ENCODE measurements around the gene STK35.

STK35 gene

GRCh38 chr20:2149507-2149906 lies 47.9 kb downstream of the STK35 start:
- Histone ChIP-seq H3K27me3 (replicated peaks; ENCODE audit: control insufficient read depth, insufficient read depth, low read length) (no peaks in the 10 kb centered on the region), H3K9me3 (ENCODE audit: control insufficient read depth, low read length) (no peaks in the 10 kb centered on the region), H3K36me3 (ENCODE audit: control insufficient read depth, insufficient read depth, low read length, severe bottlenecking) (peaks cover 14% of the 10 kb centered on the region), H3K4me3 (ENCODE audit: low read length) (no peak overlapping the region), H3K4me1 (ENCODE audit: control insufficient read depth, insufficient read depth, low read length) (peaks cover 19% of the 10 kb centered on the region), H3K9ac (ENCODE audit: low read length) (no peak overlapping the region)
- peak; percentile 38 for DNase-seq (ENCODE audit: low read depth)

- DNase-seq (ENCODE audit: low read depth) = no peak
- Histone ChIP-seq H3K27me3 (replicated peaks; ENCODE audit: control insufficient read depth, insufficient read depth, low read length) (no peaks in the 10 kb centered on the region), H3K9ac (ENCODE audit: low read length) (no peak overlapping the region), H3K4me1 (ENCODE audit: control insufficient read depth, insufficient read depth, low read length) (peaks cover 19% of the 10 kb centered on the region), H3K9me3 (ENCODE audit: control insufficient read depth, low read length) (no peaks in the 10 kb centered on the region), H3K4me3 (ENCODE audit: low read length) (no peak overlapping the region), H3K36me3 (ENCODE audit: control insufficient read depth, insufficient read depth, low read length, severe bottlenecking) (peaks cover 6% of the 10 kb centered on the region)
Observed at GRCh38 chr20:2150660-2151059, 49.0 kb downstream of the STK35 start.

GRCh38 chr20:2151858-2152281 lies 50.2 kb downstream of the STK35 start:
- H3K9me3 ChIP-seq (ENCODE audit: control insufficient read depth, low read length) = no peaks in the 10 kb centered on the region
- peaks cover 19% of the 10 kb centered on the region for H3K4me1 ChIP-seq (ENCODE audit: control insufficient read depth, insufficient read depth, low read length)
- no peak overlapping the region for H3K4me3 ChIP-seq (ENCODE audit: low read length)
- H3K36me3 ChIP-seq (ENCODE audit: control insufficient read depth, insufficient read depth, low read length, severe bottlenecking) = no peaks in the 10 kb centered on the region
- no peaks in the 10 kb centered on the region for H3K27me3 ChIP-seq (replicated peaks; ENCODE audit: control insufficient read depth, insufficient read depth, low read length)
- H3K9ac ChIP-seq (ENCODE audit: low read length) = no peak overlapping the region
- peak; percentile 84 for DNase-seq (ENCODE audit: low read depth)

- peaks cover 19% of the 10 kb centered on the region for H3K4me1 ChIP-seq (ENCODE audit: control insufficient read depth, insufficient read depth, low read length)
- H3K9ac ChIP-seq (ENCODE audit: low read length) = no peak overlapping the region
- DNase-seq (ENCODE audit: low read depth) = no peak
- H3K36me3 ChIP-seq (ENCODE audit: control insufficient read depth, insufficient read depth, low read length, severe bottlenecking) = no peaks in the 10 kb centered on the region
- no peak overlapping the region for H3K4me3 ChIP-seq (ENCODE audit: low read length)
- H3K27me3 ChIP-seq (replicated peaks; ENCODE audit: control insufficient read depth, insufficient read depth, low read length) = no peaks in the 10 kb centered on the region
- H3K9me3 ChIP-seq (ENCODE audit: control insufficient read depth, low read length) = no peaks in the 10 kb centered on the region
Observed at GRCh38 chr20:2152317-2152716, 50.7 kb downstream of the STK35 start.

- no peak overlapping the region for H3K9ac ChIP-seq (ENCODE audit: low read length)
- H3K4me3 ChIP-seq (ENCODE audit: low read length) = no peak overlapping the region
- H3K36me3 ChIP-seq (ENCODE audit: control insufficient read depth, insufficient read depth, low read length, severe bottlenecking) = no peaks in the 10 kb centered on the region
- no peak for DNase-seq (ENCODE audit: low read depth)
- peaks cover 19% of the 10 kb centered on the region for H3K4me1 ChIP-seq (ENCODE audit: control insufficient read depth, insufficient read depth, low read length)
- H3K27me3 ChIP-seq (replicated peaks; ENCODE audit: control insufficient read depth, insufficient read depth, low read length) = no peaks in the 10 kb centered on the region
- H3K9me3 ChIP-seq (ENCODE audit: control insufficient read depth, low read length) = no peaks in the 10 kb centered on the region
Observed at GRCh38 chr20:2153326-2153725, 51.7 kb downstream of the STK35 start.

- DNase-seq (ENCODE audit: low read depth) = no peak
- Histone ChIP-seq H3K36me3 (ENCODE audit: control insufficient read depth, insufficient read depth, low read length, severe bottlenecking) (no peaks in the 10 kb centered on the region), H3K27me3 (replicated peaks; ENCODE audit: control insufficient read depth, insufficient read depth, low read length) (peaks cover 6% of the 10 kb centered on the region), H3K9ac (ENCODE audit: low read length) (no peak overlapping the region), H3K9me3 (ENCODE audit: control insufficient read depth, low read length) (no peaks in the 10 kb centered on the region), H3K4me1 (ENCODE audit: control insufficient read depth, insufficient read depth, low read length) (peaks cover 13% of the 10 kb centered on the region), H3K4me3 (ENCODE audit: low read length) (no peak overlapping the region)
Observed at GRCh38 chr20:2156224-2156623, 54.6 kb downstream of the STK35 start.

- H3K36me3 ChIP-seq (ENCODE audit: control insufficient read depth, insufficient read depth, low read length, severe bottlenecking) = no peaks in the 10 kb centered on the region
- peaks cover 6% of the 10 kb centered on the region for H3K4me1 ChIP-seq (ENCODE audit: control insufficient read depth, insufficient read depth, low read length)
- H3K9ac ChIP-seq (ENCODE audit: low read length) = no peak overlapping the region
- no peak overlapping the region for H3K4me3 ChIP-seq (ENCODE audit: low read length)
- H3K9me3 ChIP-seq (ENCODE audit: control insufficient read depth, low read length) = no peaks in the 10 kb centered on the region
- DNase-seq (ENCODE audit: low read depth) = no peak
- H3K27me3 ChIP-seq (replicated peaks; ENCODE audit: control insufficient read depth, insufficient read depth, low read length) = peaks cover 12% of the 10 kb centered on the region
Observed at GRCh38 chr20:2156666-2157624, 55.3 kb downstream of the STK35 start.

GRCh38 chr20:2162125-2162822 lies 60.6 kb downstream of the STK35 start:
- Histone ChIP-seq H3K36me3 (ENCODE audit: control insufficient read depth, insufficient read depth, low read length, severe bottlenecking) (no peaks in the 10 kb centered on the region), H3K4me1 (ENCODE audit: control insufficient read depth, insufficient read depth, low read length) (no peaks in the 10 kb centered on the region), H3K27me3 (replicated peaks; ENCODE audit: control insufficient read depth, insufficient read depth, low read length) (peaks cover 37% of the 10 kb centered on the region), H3K9me3 (ENCODE audit: control insufficient read depth, low read length) (no peaks in the 10 kb centered on the region), H3K4me3 (ENCODE audit: low read length) (no peak overlapping the region), H3K9ac (ENCODE audit: low read length) (no peak overlapping the region)
- DNase-seq (ENCODE audit: low read depth) = no peak

- no peak overlapping the region for H3K9ac ChIP-seq (ENCODE audit: low read length)
- H3K4me1 ChIP-seq (ENCODE audit: control insufficient read depth, insufficient read depth, low read length) = no peaks in the 10 kb centered on the region
- H3K36me3 ChIP-seq (ENCODE audit: control insufficient read depth, insufficient read depth, low read length, severe bottlenecking) = no peaks in the 10 kb centered on the region
- no peaks in the 10 kb centered on the region for H3K9me3 ChIP-seq (ENCODE audit: control insufficient read depth, low read length)
- no peak overlapping the region for H3K4me3 ChIP-seq (ENCODE audit: low read length)
- H3K27me3 ChIP-seq (replicated peaks; ENCODE audit: control insufficient read depth, insufficient read depth, low read length) = peaks cover 39% of the 10 kb centered on the region
- no peak for DNase-seq (ENCODE audit: low read depth)
Observed at GRCh38 chr20:2162823-2163166, 61.2 kb downstream of the STK35 start.

GRCh38 chr20:2163312-2163711 lies 61.7 kb downstream of the STK35 start:
- DNase-seq (ENCODE audit: low read depth) = no peak
- peaks cover 39% of the 10 kb centered on the region for H3K27me3 ChIP-seq (replicated peaks; ENCODE audit: control insufficient read depth, insufficient read depth, low read length)
- H3K9ac ChIP-seq (ENCODE audit: low read length) = no peak overlapping the region
- H3K4me1 ChIP-seq (ENCODE audit: control insufficient read depth, insufficient read depth, low read length) = no peaks in the 10 kb centered on the region
- no peaks in the 10 kb centered on the region for H3K36me3 ChIP-seq (ENCODE audit: control insufficient read depth, insufficient read depth, low read length, severe bottlenecking)
- no peak overlapping the region for H3K4me3 ChIP-seq (ENCODE audit: low read length)
- H3K9me3 ChIP-seq (ENCODE audit: control insufficient read depth, low read length) = no peaks in the 10 kb centered on the region

GRCh38 chr20:2163757-2164156 lies 62.1 kb downstream of the STK35 start:
- Histone ChIP-seq H3K4me3 (ENCODE audit: low read length) (no peak overlapping the region), H3K36me3 (ENCODE audit: control insufficient read depth, insufficient read depth, low read length, severe bottlenecking) (no peaks in the 10 kb centered on the region), H3K4me1 (ENCODE audit: control insufficient read depth, insufficient read depth, low read length) (no peaks in the 10 kb centered on the region), H3K9ac (ENCODE audit: low read length) (no peak overlapping the region), H3K27me3 (replicated peaks; ENCODE audit: control insufficient read depth, insufficient read depth, low read length) (peaks cover 39% of the 10 kb centered on the region), H3K9me3 (ENCODE audit: control insufficient read depth, low read length) (no peaks in the 10 kb centered on the region)
- DNase-seq (ENCODE audit: low read depth) = no peak
